ENCODE results near the gene RMDN2.

RMDN2 gene

GRCh38 chr2:37984589-37984988 is 59.5 kb downstream of the RMDN2 start:
- no peak overlapping the region for H3K9ac ChIP-seq
- no peaks in the 10 kb centered on the region for H3K4me1 ChIP-seq
- H3K27ac ChIP-seq: no peak overlapping the region
- TF ChIP-seq CTCF (IDR thresholded peaks at IDR 0.05): no peak
- no peaks in the 10 kb centered on the region for H3K79me2 ChIP-seq
- H3K9me3 ChIP-seq (ENCODE audit: control insufficient read depth, low read length): no peaks in the 10 kb centered on the region
- no peak overlapping the region for H3K4me2 ChIP-seq (ENCODE audit: low read length)
- no peak overlapping the region for H3K4me3 ChIP-seq (ENCODE audit: low read depth, low read length)
- no peaks in the 10 kb centered on the region for H3K27me3 ChIP-seq (ENCODE audit: control insufficient read depth, insufficient read depth, low read length)
- no peak overlapping the region for H2AFZ ChIP-seq
- no peaks in the 10 kb centered on the region for H3K36me3 ChIP-seq (ENCODE audit: control insufficient read depth, insufficient read depth, low read length)

GRCh38 chr2:37985333-37985732 is 60.2 kb downstream of the RMDN2 start:
- no peak for TF ChIP-seq CTCF (IDR thresholded peaks at IDR 0.05)
- Histone ChIP-seq H3K27ac (no peak overlapping the region), H3K9me3 (ENCODE audit: control insufficient read depth, low read length) (no peaks in the 10 kb centered on the region), H3K79me2 (no peaks in the 10 kb centered on the region), H3K9ac (no peak overlapping the region), H2AFZ (no peak overlapping the region), H3K4me2 (ENCODE audit: low read length) (no peak overlapping the region), H3K4me1 (no peaks in the 10 kb centered on the region), H3K4me3 (ENCODE audit: low read depth, low read length) (no peak overlapping the region), H3K27me3 (ENCODE audit: control insufficient read depth, insufficient read depth, low read length) (no peaks in the 10 kb centered on the region), H3K36me3 (ENCODE audit: control insufficient read depth, insufficient read depth, low read length) (no peaks in the 10 kb centered on the region)

GRCh38 chr2:37987098-37987775 is 62.1 kb downstream of the RMDN2 start:
- Histone ChIP-seq H3K79me2 (no peaks in the 10 kb centered on the region), H3K9ac (no peak overlapping the region), H3K4me1 (no peaks in the 10 kb centered on the region), H2AFZ (no peak overlapping the region), H3K4me3 (ENCODE audit: low read depth, low read length) (no peak overlapping the region), H3K27ac (no peak overlapping the region), H3K27me3 (ENCODE audit: control insufficient read depth, insufficient read depth, low read length) (no peaks in the 10 kb centered on the region), H3K9me3 (ENCODE audit: control insufficient read depth, low read length) (no peaks in the 10 kb centered on the region), H3K4me2 (ENCODE audit: low read length) (no peak overlapping the region), H3K36me3 (ENCODE audit: control insufficient read depth, insufficient read depth, low read length) (no peaks in the 10 kb centered on the region)
- no peak for TF ChIP-seq CTCF (IDR thresholded peaks at IDR 0.05)

GRCh38 chr2:37992601-37993000 is 67.5 kb downstream of the RMDN2 start:
- Histone ChIP-seq H3K4me2 (ENCODE audit: low read length) (no peak overlapping the region), H3K27me3 (ENCODE audit: control insufficient read depth, insufficient read depth, low read length) (no peaks in the 10 kb centered on the region), H3K79me2 (no peaks in the 10 kb centered on the region), H3K36me3 (ENCODE audit: control insufficient read depth, insufficient read depth, low read length) (no peaks in the 10 kb centered on the region), H3K4me1 (no peaks in the 10 kb centered on the region), H3K9ac (no peak overlapping the region), H3K4me3 (ENCODE audit: low read depth, low read length) (no peak overlapping the region), H2AFZ (no peak overlapping the region), H3K27ac (no peak overlapping the region), H3K9me3 (ENCODE audit: control insufficient read depth, low read length) (no peaks in the 10 kb centered on the region)
- TF ChIP-seq CTCF (IDR thresholded peaks at IDR 0.05): no peak

GRCh38 chr2:37993143-37993542 is 68.1 kb downstream of the RMDN2 start:
- TF ChIP-seq CTCF (IDR thresholded peaks at IDR 0.05): no peak
- no peaks in the 10 kb centered on the region for H3K4me1 ChIP-seq
- H3K4me3 ChIP-seq (ENCODE audit: low read depth, low read length): no peak overlapping the region
- H3K27ac ChIP-seq: no peak overlapping the region
- H3K79me2 ChIP-seq: no peaks in the 10 kb centered on the region
- H3K9ac ChIP-seq: no peak overlapping the region
- no peaks in the 10 kb centered on the region for H3K9me3 ChIP-seq (ENCODE audit: control insufficient read depth, low read length)
- H2AFZ ChIP-seq: no peak overlapping the region
- no peak overlapping the region for H3K4me2 ChIP-seq (ENCODE audit: low read length)
- H3K27me3 ChIP-seq (ENCODE audit: control insufficient read depth, insufficient read depth, low read length): no peaks in the 10 kb centered on the region
- H3K36me3 ChIP-seq (ENCODE audit: control insufficient read depth, insufficient read depth, low read length): no peaks in the 10 kb centered on the region

Data from parathyroid adenoma (tissue), 2 donors.